SK-N-SH (cell line): Measurements from ENCODE around the gene DLG4. TPM values are rescaled to one million over a fixed set of nuclear protein-coding genes. Genes with fewer than 3 reads are reported as not detected.

ENCODE experiments used
- CTCF ChIA-PET: fragments of 300-600, 350-600 bp; formaldehyde crosslinking; extraction: SDS; loops from one replicate; lab custom pipeline; 2021; lab: Yijun Ruan, JAX
- POLR2A ChIA-PET: fragments of 350-600 bp; sonication (Branson Sonifier 250); formaldehyde crosslinking; extraction: SDS; loops from one replicate; lab custom pipeline; 2020; ENCODE audit warnings: antibody characterized with exemption, inconsistent platforms; lab: Yijun Ruan, JAX
- DNase-seq: peaks from one replicate; pipeline ENCODE4 v3.0.0; 2012
- H2AFZ ChIP-seq: fragments of 200-600 bp; sonication (generic); 2 replicates; pipeline ENCODE4 v1.8.1; 2016; ENCODE audit warnings: antibody characterized with exemption, mild to moderate bottlenecking, low read depth
- H3F3A ChIP-seq: fragments of 200-600 bp; sonication (generic); replicated peaks from 2 replicates; pipeline ENCODE3; 2016; ENCODE audit warnings: antibody characterized with exemption, mild to moderate bottlenecking; ENCODE audit not compliant: insufficient read depth
- H3K27ac ChIP-seq, 2 experiments: fragments of 200-500 bp in 1 of 2; fragments of 200-600 bp in 1 of 2; sonication (Bioruptor generic) in 1 of 2; sonication (generic), shearing (Covaris generic) in 1 of 2; 2 replicates each; pipeline versions ENCODE4 v1.5.1 to v1.6.1; 2014 to 2016; ENCODE audit warnings: low read depth in 2 of 2, inconsistent platforms in 1 of 2, low read length in 1 of 2, mild to moderate bottlenecking in 1 of 2, mixed read lengths in 1 of 2
- H3K27me3 ChIP-seq: fragments of 200-600 bp; sonication (generic), shearing (Covaris generic); 2 replicates; pipeline ENCODE4 v1.6.1; 2016; ENCODE audit warnings: mixed run types; ENCODE audit not compliant: insufficient read depth
- H3K36me3 ChIP-seq, 2 experiments: fragments of 200-500 bp in 1 of 2; fragments of 200-600 bp in 1 of 2; sonication (Bioruptor generic) in 1 of 2; sonication (generic) in 1 of 2; replicated peaks in 1 of 2; 2 replicates each; pipeline versions ENCODE3 to v1.5.1; 2014 to 2016; ENCODE audit warnings: low read length in 1 of 2, mild to moderate bottlenecking in 1 of 2; ENCODE audit not compliant: insufficient read depth in 2 of 2, control insufficient read depth in 1 of 2
- H3K4me1 ChIP-seq, 2 experiments: fragments of 200-500 bp in 1 of 2; fragments of 200-600 bp in 1 of 2; sonication (Bioruptor generic) in 1 of 2; sonication (generic), shearing (Covaris generic) in 1 of 2; 2 replicates each; pipeline versions ENCODE4 v1.5.1 to v1.6.1; 2014 to 2016; ENCODE audit warnings: low read depth in 1 of 2, low read length in 1 of 2, mixed run types in 1 of 2; ENCODE audit not compliant: insufficient read depth in 2 of 2, control insufficient read depth in 1 of 2
- H3K4me2 ChIP-seq: fragments of 200-600 bp; sonication (generic), shearing (Covaris generic); 2 replicates; pipeline ENCODE4 v1.6.1; 2017; ENCODE audit warnings: mixed run types
- H3K4me3 ChIP-seq, 2 experiments: fragments of 200-500 bp in 1 of 2; fragments of 200-600 bp in 1 of 2; sonication (Bioruptor generic) in 1 of 2; sonication (generic), shearing (Covaris generic) in 1 of 2; 2 replicates each; pipeline versions ENCODE4 v1.5.1 to v1.8.1; 2014 to 2016; ENCODE audit warnings: low read depth in 2 of 2, inconsistent platforms in 1 of 2, low read length in 1 of 2, mild to moderate bottlenecking in 1 of 2, mixed read lengths in 1 of 2, moderate library complexity in 1 of 2
- H3K79me2 ChIP-seq: fragments of 200-600 bp; sonication (generic); 2 replicates; pipeline ENCODE4 v1.8.1; 2017; ENCODE audit warnings: mild to moderate bottlenecking; ENCODE audit not compliant: insufficient read depth
- H3K9ac ChIP-seq: fragments of 200-600 bp; sonication (generic); 2 replicates; pipeline ENCODE4 v1.6.1; 2017; ENCODE audit warnings: mixed run types
- H3K9me2 ChIP-seq: fragments of 200-600 bp; sonication (generic); 2 replicates; pipeline ENCODE4 v1.6.1; 2017; ENCODE audit warnings: mixed run types
- H3K9me3 ChIP-seq: fragments of 200-600 bp; sonication (generic); 2 replicates; pipeline ENCODE4 v1.6.1; 2017; ENCODE audit warnings: mixed run types, mild to moderate bottlenecking, moderate library complexity
- H4K20me1 ChIP-seq: fragments of 200-600 bp; sonication (generic); 2 replicates; pipeline ENCODE4 v1.6.1; 2017; ENCODE audit warnings: mild to moderate bottlenecking, mixed run types; ENCODE audit not compliant: insufficient read depth
- FOSL2 ChIP-seq: IDR thresholded peaks from 2 replicates; pipeline ENCODE4 v1.4.0; 2012; ENCODE audit warnings: low read depth, mild to moderate bottlenecking, moderate library complexity, borderline replicate concordance
- GATA2 ChIP-seq: sonication (generic); formaldehyde crosslinking; IDR thresholded peaks from 2 replicates; pipeline ENCODE4 v1.5.0; 2020; ENCODE audit warnings: mild to moderate bottlenecking, missing genetic modification reagents
- JUND ChIP-seq: IDR thresholded peaks from 2 replicates; pipeline ENCODE4 v1.4.0; 2012
- NFIC ChIP-seq: IDR thresholded peaks from 2 replicates; pipeline ENCODE4 v1.4.0; 2012; ENCODE audit warnings: borderline replicate concordance
- POLR2AphosphoS5 ChIP-seq: IDR thresholded peaks from 2 replicates; pipeline ENCODE4 v1.6.1; 2012; ENCODE audit warnings: low read depth, low read length
- TAF1 ChIP-seq: IDR thresholded peaks from 2 replicates; pipeline ENCODE4 v1.6.1; 2012; ENCODE audit warnings: low read depth, mild to moderate bottlenecking, low read length, moderate library complexity, borderline replicate concordance
- WGBS: methylation state at CpG from one replicate; pipeline ENCODE4 v1.1.6; 2017; ENCODE audit warnings: low lambda C conversion rate; 5-methylcytosine and 5-hydroxymethylcytosine counted together
- polyA plus RNA-seq, 3 experiments: library from polyadenylated mRNA; depleted of rRNA; stranded (reverse); fragments of >200 nt; gene quantifications; 2 replicates each; pipeline ENCODE4 v1.2.3, GENCODE V29; 2012
- TF ChIP-seq, protein P1 (sequence below): IDR thresholded peaks from 2 replicates; pipeline ENCODE4 v1.4.0; 2012; ENCODE audit warnings: low read depth, borderline replicate concordance
- TF ChIP-seq, protein P2 (sequence below): fragments of 200-600 bp; sonication (generic); IDR thresholded peaks from 2 replicates; pipeline ENCODE4 v1.6.1; 2017; ENCODE audit warnings: antibody characterized with exemption, mild to moderate bottlenecking, moderate library complexity

The DLG4 gene
- polyA plus RNA-seq, 1 of the 3 experiments (the other 2 are of a cell fraction), result 30.5 TPM

DNA sequence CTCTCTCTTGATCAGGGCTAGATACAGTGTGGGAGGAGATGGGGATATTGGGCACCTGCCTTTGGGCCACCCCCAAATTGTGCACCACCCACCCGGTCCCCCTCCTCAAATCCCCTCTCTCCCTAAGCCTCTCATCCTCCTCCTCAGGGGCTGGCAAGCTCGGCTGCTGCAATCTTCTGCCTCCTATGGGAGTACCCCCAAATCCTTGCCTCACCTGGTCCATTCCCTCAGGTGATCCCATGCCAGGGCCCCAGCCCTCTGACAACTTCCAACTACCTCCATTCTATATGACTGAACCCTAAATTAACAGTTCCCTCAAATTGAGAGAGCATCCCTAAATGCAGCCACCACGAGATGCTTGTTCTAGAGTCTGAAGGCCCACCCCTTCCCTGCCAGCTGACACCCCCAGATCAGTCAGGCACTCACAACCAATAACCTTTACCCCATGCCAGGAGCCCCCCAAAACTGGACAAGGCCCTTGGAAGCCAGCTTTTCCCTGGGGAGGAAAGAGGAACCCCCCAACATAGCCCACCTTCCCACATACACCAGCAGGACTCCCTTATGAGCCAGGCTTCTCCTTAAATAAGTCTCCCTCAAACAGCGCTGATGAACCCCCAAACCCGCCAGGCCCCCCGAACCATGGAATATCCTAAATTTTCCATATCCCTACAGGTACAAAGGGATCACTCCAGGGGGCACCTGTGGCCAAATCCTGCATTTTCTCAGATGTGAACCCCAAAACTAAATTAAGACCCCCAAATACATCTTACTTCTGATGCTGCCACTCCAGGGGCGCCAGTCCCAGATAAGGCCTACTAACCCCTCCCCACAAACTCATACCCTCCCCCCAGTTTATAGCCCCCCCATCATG is 3.2 kb downstream of the DLG4 start:
- TF ChIP-seq JUND (no peak), GATA2 (CRISPR knock-in tag) (no peak), NFIC (no peak)
- TF ChIP-seq, protein P1, sequence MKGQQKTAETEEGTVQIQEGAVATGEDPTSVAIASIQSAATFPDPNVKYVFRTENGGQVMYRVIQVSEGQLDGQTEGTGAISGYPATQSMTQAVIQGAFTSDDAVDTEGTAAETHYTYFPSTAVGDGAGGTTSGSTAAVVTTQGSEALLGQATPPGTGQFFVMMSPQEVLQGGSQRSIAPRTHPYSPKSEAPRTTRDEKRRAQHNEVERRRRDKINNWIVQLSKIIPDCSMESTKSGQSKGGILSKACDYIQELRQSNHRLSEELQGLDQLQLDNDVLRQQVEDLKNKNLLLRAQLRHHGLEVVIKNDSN, result no peak
- TF ChIP-seq, protein P2, sequence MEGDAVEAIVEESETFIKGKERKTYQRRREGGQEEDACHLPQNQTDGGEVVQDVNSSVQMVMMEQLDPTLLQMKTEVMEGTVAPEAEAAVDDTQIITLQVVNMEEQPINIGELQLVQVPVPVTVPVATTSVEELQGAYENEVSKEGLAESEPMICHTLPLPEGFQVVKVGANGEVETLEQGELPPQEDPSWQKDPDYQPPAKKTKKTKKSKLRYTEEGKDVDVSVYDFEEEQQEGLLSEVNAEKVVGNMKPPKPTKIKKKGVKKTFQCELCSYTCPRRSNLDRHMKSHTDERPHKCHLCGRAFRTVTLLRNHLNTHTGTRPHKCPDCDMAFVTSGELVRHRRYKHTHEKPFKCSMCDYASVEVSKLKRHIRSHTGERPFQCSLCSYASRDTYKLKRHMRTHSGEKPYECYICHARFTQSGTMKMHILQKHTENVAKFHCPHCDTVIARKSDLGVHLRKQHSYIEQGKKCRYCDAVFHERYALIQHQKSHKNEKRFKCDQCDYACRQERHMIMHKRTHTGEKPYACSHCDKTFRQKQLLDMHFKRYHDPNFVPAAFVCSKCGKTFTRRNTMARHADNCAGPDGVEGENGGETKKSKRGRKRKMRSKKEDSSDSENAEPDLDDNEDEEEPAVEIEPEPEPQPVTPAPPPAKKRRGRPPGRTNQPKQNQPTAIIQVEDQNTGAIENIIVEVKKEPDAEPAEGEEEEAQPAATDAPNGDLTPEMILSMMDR, result no peak
- H4K20me1 ChIP-seq, result peaks cover 18% of the 10 kb centered on the region

DNA sequence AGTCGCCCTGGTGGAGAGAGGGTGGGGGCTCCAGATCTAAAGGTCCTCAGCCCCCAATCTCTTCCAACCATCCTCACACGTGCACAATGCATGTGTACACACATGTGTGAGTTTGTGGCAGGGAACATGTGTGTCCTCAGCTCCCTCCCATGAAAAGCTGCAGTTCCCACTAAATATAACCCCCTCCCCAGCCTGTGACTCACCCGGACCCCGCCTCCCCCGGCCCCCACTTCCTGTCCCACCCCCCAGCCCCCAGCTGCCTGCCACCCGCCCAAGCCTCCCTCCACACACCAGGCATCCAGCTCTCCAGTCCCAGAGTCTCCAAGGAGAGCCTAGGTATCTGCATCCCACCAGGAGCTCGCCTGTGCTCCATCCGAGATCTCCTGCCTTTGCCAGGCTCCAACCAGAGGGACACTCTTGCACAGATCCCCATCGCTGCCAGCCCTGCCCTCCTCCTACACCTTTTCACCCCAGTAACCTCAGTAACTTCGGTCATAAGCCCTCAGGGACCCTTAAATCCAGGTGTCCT is 3.9 kb downstream of the DLG4 start:
- peaks cover 54% of the 10 kb centered on the region for H3K79me2 ChIP-seq
- peaks cover 0 to under 1% of the 10 kb centered on the region in 2 experiments for H3K36me3 ChIP-seq
- peak overlapping the region; percentile 61 to 74 for H3K4me3 ChIP-seq
- H3K9me2 ChIP-seq, result no peaks in the 10 kb centered on the region
- DNase-seq, result peak; percentile 59
- H3K4me1 ChIP-seq, result peaks cover 26 to 60% of the 10 kb centered on the region in 2 experiments; a peak in 3 of 4 replicates
- H3K27ac ChIP-seq, result peak overlapping the region; percentile 88 to 96
- peak overlapping the region; percentile 97 for H3K4me2 ChIP-seq
- no peaks in the 10 kb centered on the region for H3K27me3 ChIP-seq
- no peak overlapping the region for H2AFZ ChIP-seq
- TF ChIP-seq POLR2AphosphoS5 (0 out of 2 replicates have a peak, but pooled peaks have one; percentile 27), TAF1 (peak; percentile 42; the same call in 1 of the 2 replicates), FOSL2 (no peak)
- ChIA-PET CTCF (interaction anchor here (1.0 to 3.7 kb wide), 8 partner anchors 8 to 193 kb away, joined by 3 to 37 read pairs (median 5); partner anchors contain the start of gene DVL2), POLR2A (interaction anchor here (0.9 to 1.3 kb wide), 3 partner anchors 19 to 27 kb away, joined by 3 to 6 read pairs (median 6); partner anchors contain the start of genes DVL2, GABARAP and PHF23)
- 7% methylated on average over 10 of the region's 10 CpGs for WGBS
- no peaks in the 10 kb centered on the region for H3K9me3 ChIP-seq
- H3K9ac ChIP-seq, result peak overlapping the region; percentile 88
- H3F3A ChIP-seq, result peaks cover 46% of the 10 kb centered on the region
- peaks cover 23% of the 10 kb centered on the region for H4K20me1 ChIP-seq

More for the DNA sequence above, 3.2 kb downstream of the DLG4 start:
- Histone ChIP-seq H3K79me2 (peaks cover 57% of the 10 kb centered on the region), H3K36me3 (peaks cover 0 to 8% of the 10 kb centered on the region in 2 experiments), H3K27me3 (no peaks in the 10 kb centered on the region), H3K4me3 (peak overlapping the region; percentile 61 to 74), H3K4me1 (peaks cover 26 to 63% of the 10 kb centered on the region in 2 experiments; a peak in 3 of 4 replicates), H3K9ac (peak overlapping the region; percentile 88), H3K9me3 (no peaks in the 10 kb centered on the region), H3K9me2 (no peaks in the 10 kb centered on the region), H3K4me2 (peak overlapping the region; percentile 97), H3F3A (peaks cover 53% of the 10 kb centered on the region), H2AFZ (no peak overlapping the region), H3K27ac (peak overlapping the region; percentile 60 to 96)
- POLR2A ChIA-PET, result interaction anchor here (1.0 kb wide), 1 partner anchor 22 kb away, joined by 6 read pairs; the partner anchor contains the start of gene PHF23
- DNase-seq, result no peak
- CTCF ChIA-PET, result interaction anchor here (1.0 to 3.7 kb wide), 4 partner anchors 12 to 194 kb away, joined by 3 to 37 read pairs (median 3); partner anchors contain the start of gene DVL2
- WGBS, result 9% methylated on average over 7 of the region's 7 CpGs
